Measurements from ENCODE around the gene NCAPD2. TPM values are rescaled to one million over a fixed set of nuclear protein-coding genes. Genes with fewer than 3 reads are reported as not detected.
A peak's percentile ranks its signal among the peaks of the same experiment; 100 is the strongest.
"Not testable (repeated sequence)": the region's sequence is repeated elsewhere in the genome, so short reads cannot be mapped to it uniquely, and the experiment has no call there.

NCAPD2 gene
- total RNA-seq, 2 donors from 2014 or later = 86.7 to 99.0 TPM

- Histone ChIP-seq H3K27ac (peak within 1 kb of the TSS; percentile 94 to 96), H3K9me3 (no peaks in the 10 kb centered on the region), H3K36me3 (no peaks in the 10 kb centered on the region), H3K27me3 (replicated peaks; ENCODE audit: insufficient read depth) (no peaks in the 10 kb centered on the region), H3K4me3 (peak within 1 kb of the TSS; percentile 64 to 69), H3K4me1 (replicated peaks) (no peaks in the 10 kb centered on the region)
- peak; percentile 95 for TF ChIP-seq POLR2AphosphoS5 (IDR thresholded peaks at IDR 0.05)
- peak; percentile 80 for TF ChIP-seq POLR2A (IDR thresholded peaks at IDR 0.05)
- TF ChIP-seq, protein P1, sequence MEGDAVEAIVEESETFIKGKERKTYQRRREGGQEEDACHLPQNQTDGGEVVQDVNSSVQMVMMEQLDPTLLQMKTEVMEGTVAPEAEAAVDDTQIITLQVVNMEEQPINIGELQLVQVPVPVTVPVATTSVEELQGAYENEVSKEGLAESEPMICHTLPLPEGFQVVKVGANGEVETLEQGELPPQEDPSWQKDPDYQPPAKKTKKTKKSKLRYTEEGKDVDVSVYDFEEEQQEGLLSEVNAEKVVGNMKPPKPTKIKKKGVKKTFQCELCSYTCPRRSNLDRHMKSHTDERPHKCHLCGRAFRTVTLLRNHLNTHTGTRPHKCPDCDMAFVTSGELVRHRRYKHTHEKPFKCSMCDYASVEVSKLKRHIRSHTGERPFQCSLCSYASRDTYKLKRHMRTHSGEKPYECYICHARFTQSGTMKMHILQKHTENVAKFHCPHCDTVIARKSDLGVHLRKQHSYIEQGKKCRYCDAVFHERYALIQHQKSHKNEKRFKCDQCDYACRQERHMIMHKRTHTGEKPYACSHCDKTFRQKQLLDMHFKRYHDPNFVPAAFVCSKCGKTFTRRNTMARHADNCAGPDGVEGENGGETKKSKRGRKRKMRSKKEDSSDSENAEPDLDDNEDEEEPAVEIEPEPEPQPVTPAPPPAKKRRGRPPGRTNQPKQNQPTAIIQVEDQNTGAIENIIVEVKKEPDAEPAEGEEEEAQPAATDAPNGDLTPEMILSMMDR (IDR thresholded peaks at IDR 0.05) = no peak
- peak; percentile 97 for DNase-seq (ENCODE audit: low spot score)
- under 1% methylated on average over 39 of the region's 39 CpGs for WGBS
- intact Hi-C loops (cut with DNase I) = loop anchor here (2.0 to 5.0 kb wide), 2 partner anchors 41 to 42 kb away; partner anchors contain the start of genes GAPDH and TAPBPL
These were observed 935 bp upstream of the NCAPD2 start, which contains the start of gene MRPL51 for GRCh38 chr12:6492838-6493496. MRPL51 (minus strand) TSS chr12:6493262; CDS start chr12:6493136, 126 bp downstream.

- peak overlapping the region; percentile 64 to 69 for H3K4me3 ChIP-seq
These were observed 399 bp downstream of the NCAPD2 start for GRCh38 chr12:6494258-6494743.

GRCh38 chr12:6494968-6495367, 1.1 kb downstream of the NCAPD2 start:
- Histone ChIP-seq H3K27ac (no peak overlapping the region), H3K27me3 (replicated peaks; ENCODE audit: insufficient read depth) (no peaks in the 10 kb centered on the region), H3K36me3 (no peaks in the 10 kb centered on the region), H3K9me3 (no peaks in the 10 kb centered on the region), H3K4me1 (replicated peaks) (no peaks in the 10 kb centered on the region), H3K4me3 (no peak overlapping the region)
- TF ChIP-seq, protein P1 (IDR thresholded peaks at IDR 0.05) = no peak
- no peak for TF ChIP-seq POLR2A (IDR thresholded peaks at IDR 0.05)
- TF ChIP-seq POLR2AphosphoS5 (IDR thresholded peaks at IDR 0.05) = no peak
- intact Hi-C loops (cut with DNase I) = loop anchor here (5.0 kb wide), 1 partner anchor 43 kb away; the partner anchor contains the start of gene TAPBPL
- WGBS = 26% methylated on average over 1 of the region's 1 CpG
- DNase-seq (ENCODE audit: low spot score) = no peak

More at GRCh38 chr12:6494258-6494743, 399 bp downstream of the NCAPD2 start:
- Histone ChIP-seq H3K4me1 (replicated peaks) (no peaks in the 10 kb centered on the region), H3K27ac (peak overlapping the region in 1 of 2 donors; percentile 96), H3K9me3 (no peaks in the 10 kb centered on the region), H3K27me3 (replicated peaks; ENCODE audit: insufficient read depth) (no peaks in the 10 kb centered on the region), H3K36me3 (no peaks in the 10 kb centered on the region)
- under 1% methylated on average over 14 of the region's 14 CpGs for WGBS
- DNase-seq (ENCODE audit: low spot score) = no peak
- TF ChIP-seq, protein P1 (IDR thresholded peaks at IDR 0.05) = no peak
- TF ChIP-seq POLR2AphosphoS5 (IDR thresholded peaks at IDR 0.05) = no peak
- TF ChIP-seq POLR2A (IDR thresholded peaks at IDR 0.05) = no peak
- intact Hi-C loops (cut with DNase I) = loop anchor here (5.0 kb wide), 1 partner anchor 42 kb away; the partner anchor contains the start of gene TAPBPL

DNA sequence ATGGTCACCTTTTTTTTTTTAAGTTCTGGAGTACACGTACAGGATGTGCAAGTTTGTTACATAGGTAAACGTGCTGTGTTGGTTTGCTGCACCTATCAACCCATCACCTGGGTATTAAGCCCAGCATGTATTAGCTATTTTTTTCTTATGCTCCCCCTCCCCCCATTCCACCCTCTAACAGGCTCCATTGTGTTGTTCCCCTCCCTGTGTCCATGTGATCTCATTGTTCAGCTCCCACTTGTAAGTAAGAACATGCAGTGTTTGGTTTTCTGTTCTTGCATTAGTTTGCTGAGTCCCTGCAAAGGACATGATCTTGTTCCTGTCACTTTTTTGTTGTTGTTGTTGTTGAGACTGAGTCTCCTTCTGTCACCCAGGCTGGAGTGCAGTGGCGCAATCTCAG, 3.4 kb downstream of the NCAPD2 start:
- WGBS = 72% methylated on average over 3 of the region's 3 CpGs
- intact Hi-C loops (cut with DNase I); H3K36me3 ChIP-seq; H3K4me1 ChIP-seq (replicated peaks); H3K27ac ChIP-seq; H3K4me3 ChIP-seq; H3K27me3 ChIP-seq (replicated peaks; ENCODE audit: insufficient read depth); H3K9me3 ChIP-seq; DNase-seq (ENCODE audit: low spot score): not testable (repeated sequence)

DNA sequence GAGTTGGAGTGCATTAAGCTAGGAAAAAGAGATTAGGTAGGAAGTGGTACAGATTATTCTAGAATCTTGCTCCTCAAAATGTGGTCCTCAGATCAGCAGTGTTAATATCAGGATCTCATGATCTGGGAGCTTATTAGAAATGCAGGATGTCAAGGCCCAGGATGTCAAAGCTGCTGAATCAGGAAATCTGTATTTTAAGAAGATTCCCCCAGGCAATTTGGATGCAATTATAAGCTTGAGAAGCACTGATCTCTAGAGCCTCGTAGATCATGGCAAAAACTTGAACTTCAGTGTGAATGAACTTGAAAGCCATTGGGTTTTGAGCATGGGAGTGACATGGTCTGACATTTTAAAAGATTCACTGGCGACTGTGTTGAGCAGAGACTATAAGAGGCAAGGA, 6.6 kb downstream of the NCAPD2 start:
- TF ChIP-seq POLR2A (IDR thresholded peaks at IDR 0.05) (no peak), POLR2AphosphoS5 (IDR thresholded peaks at IDR 0.05) (no peak)
- TF ChIP-seq, protein P1 (IDR thresholded peaks at IDR 0.05) = no peak

More for the DNA sequence above, 6.6 kb downstream of the NCAPD2 start:
- Histone ChIP-seq H3K4me1 (replicated peaks) (no peaks in the 10 kb centered on the region), H3K27ac (no peak overlapping the region), H3K36me3 (no peaks in the 10 kb centered on the region), H3K27me3 (replicated peaks; ENCODE audit: insufficient read depth) (no peaks in the 10 kb centered on the region), H3K4me3 (no peak overlapping the region), H3K9me3 (no peaks in the 10 kb centered on the region)
- 83% methylated on average over 2 of the region's 2 CpGs for WGBS
- no peak for DNase-seq (ENCODE audit: low spot score)
- intact Hi-C loops (cut with DNase I) = no loop called here
